Measurements from ENCODE around the gene SPEF2.

The SPEF2 gene

GRCh38 chr5:35847491-35847890 lies 229.8 kb downstream of the SPEF2 start:
- no peak for DNase-seq (ENCODE audit: low read depth)
- TF ChIP-seq MAX (IDR thresholded peaks at IDR 0.05; ENCODE audit: low read depth, low read length) (no peak), POLR2A (IDR thresholded peaks at IDR 0.05; ENCODE audit: extremely low read depth, insufficient read length) (no peak), MYC (IDR thresholded peaks at IDR 0.05; ENCODE audit: low read depth, low read length) (no peak)
- TF ChIP-seq, protein P1, sequence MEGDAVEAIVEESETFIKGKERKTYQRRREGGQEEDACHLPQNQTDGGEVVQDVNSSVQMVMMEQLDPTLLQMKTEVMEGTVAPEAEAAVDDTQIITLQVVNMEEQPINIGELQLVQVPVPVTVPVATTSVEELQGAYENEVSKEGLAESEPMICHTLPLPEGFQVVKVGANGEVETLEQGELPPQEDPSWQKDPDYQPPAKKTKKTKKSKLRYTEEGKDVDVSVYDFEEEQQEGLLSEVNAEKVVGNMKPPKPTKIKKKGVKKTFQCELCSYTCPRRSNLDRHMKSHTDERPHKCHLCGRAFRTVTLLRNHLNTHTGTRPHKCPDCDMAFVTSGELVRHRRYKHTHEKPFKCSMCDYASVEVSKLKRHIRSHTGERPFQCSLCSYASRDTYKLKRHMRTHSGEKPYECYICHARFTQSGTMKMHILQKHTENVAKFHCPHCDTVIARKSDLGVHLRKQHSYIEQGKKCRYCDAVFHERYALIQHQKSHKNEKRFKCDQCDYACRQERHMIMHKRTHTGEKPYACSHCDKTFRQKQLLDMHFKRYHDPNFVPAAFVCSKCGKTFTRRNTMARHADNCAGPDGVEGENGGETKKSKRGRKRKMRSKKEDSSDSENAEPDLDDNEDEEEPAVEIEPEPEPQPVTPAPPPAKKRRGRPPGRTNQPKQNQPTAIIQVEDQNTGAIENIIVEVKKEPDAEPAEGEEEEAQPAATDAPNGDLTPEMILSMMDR (IDR thresholded peaks at IDR 0.05; ENCODE audit: low read depth, low read length) = no peak
- H3K4me3 ChIP-seq (ENCODE audit: low read depth, low read length) = no peak overlapping the region

DNA sequence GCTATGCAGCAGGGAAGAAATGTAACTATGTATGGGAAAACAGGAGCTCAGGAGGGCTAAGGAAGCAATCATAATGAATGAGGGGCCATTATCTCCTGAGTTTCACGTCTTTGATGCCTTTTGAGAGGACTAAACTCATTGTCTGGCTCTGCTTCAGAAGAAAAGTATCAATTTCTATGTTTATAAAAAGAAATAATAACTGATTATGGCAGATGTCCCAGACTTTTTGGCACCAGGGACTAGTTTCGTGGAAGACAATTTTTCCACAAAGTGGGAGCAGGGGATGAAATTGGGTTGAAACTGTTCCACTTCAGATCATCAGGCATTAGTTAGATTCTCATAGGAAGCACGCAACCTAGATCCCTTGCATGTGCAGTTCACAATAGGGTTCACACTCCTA lies 230.3 kb downstream of the SPEF2 start:
- DNase-seq (ENCODE audit: low read depth) = no peak
- no peak overlapping the region for H3K4me3 ChIP-seq (ENCODE audit: low read depth, low read length)
- TF ChIP-seq, protein P1 (IDR thresholded peaks at IDR 0.05; ENCODE audit: low read depth, low read length) = no peak
- TF ChIP-seq MAX (IDR thresholded peaks at IDR 0.05; ENCODE audit: low read depth, low read length) (no peak), MYC (IDR thresholded peaks at IDR 0.05; ENCODE audit: low read depth, low read length) (no peak), POLR2A (IDR thresholded peaks at IDR 0.05; ENCODE audit: extremely low read depth, insufficient read length) (no peak)

- DNase-seq (ENCODE audit: low read depth) = no peak
- TF ChIP-seq, protein P1 (IDR thresholded peaks at IDR 0.05; ENCODE audit: low read depth, low read length) = no peak
- no peak for TF ChIP-seq MYC (IDR thresholded peaks at IDR 0.05; ENCODE audit: low read depth, low read length)
- no peak for TF ChIP-seq MAX (IDR thresholded peaks at IDR 0.05; ENCODE audit: low read depth, low read length)
- TF ChIP-seq POLR2A (IDR thresholded peaks at IDR 0.05; ENCODE audit: extremely low read depth, insufficient read length) = no peak
- H3K4me3 ChIP-seq (ENCODE audit: low read depth, low read length) = no peak overlapping the region
Measured at GRCh38 chr5:35849860-35850259, 232.2 kb downstream of the SPEF2 start.

- no peak overlapping the region for H3K4me3 ChIP-seq (ENCODE audit: low read depth, low read length)
- no peak for TF ChIP-seq MYC (IDR thresholded peaks at IDR 0.05; ENCODE audit: low read depth, low read length)
- TF ChIP-seq, protein P1 (IDR thresholded peaks at IDR 0.05; ENCODE audit: low read depth, low read length) = no peak
- TF ChIP-seq POLR2A (IDR thresholded peaks at IDR 0.05; ENCODE audit: extremely low read depth, insufficient read length) = no peak
- TF ChIP-seq MAX (IDR thresholded peaks at IDR 0.05; ENCODE audit: low read depth, low read length) = no peak
- DNase-seq (ENCODE audit: low read depth) = no peak
Measured at GRCh38 chr5:35850967-35851680, 233.5 kb downstream of the SPEF2 start.

- no peak for DNase-seq (ENCODE audit: low read depth)
- H3K4me3 ChIP-seq (ENCODE audit: low read depth, low read length) = no peak overlapping the region
Measured at GRCh38 chr5:35852084-35852734, 234.5 kb downstream of the SPEF2 start.

More at GRCh38 chr5:35852084-35852734, 234.5 kb downstream of the SPEF2 start:
- TF ChIP-seq, protein P1 (IDR thresholded peaks at IDR 0.05; ENCODE audit: low read depth, low read length) = no peak
- TF ChIP-seq MYC (IDR thresholded peaks at IDR 0.05; ENCODE audit: low read depth, low read length) (no peak), MAX (IDR thresholded peaks at IDR 0.05; ENCODE audit: low read depth, low read length) (no peak), POLR2A (IDR thresholded peaks at IDR 0.05; ENCODE audit: extremely low read depth, insufficient read length) (no peak)

Measured in NB4 (cell line).